Hindlimb muscle (tissue), 1 donor: ENCODE data around the gene FAM120AOS. TPM values are rescaled to one million over a fixed set of nuclear protein-coding genes. Genes with fewer than 3 reads are reported as not detected.

Experiments used
- DNase-seq: peaks from one replicate; pipeline ENCODE4 v3.0.0-alpha.2; 2013
- polyA plus RNA-seq: library from polyadenylated mRNA; unstranded; fragments of 120-200 nt; gene quantifications from one replicate; pipeline ENCODE4 v1.2.1, GENCODE V29; 2013; ENCODE audit not compliant: insufficient read length

Gene FAM120AOS
- 42.2 TPM for polyA plus RNA-seq

DNA sequence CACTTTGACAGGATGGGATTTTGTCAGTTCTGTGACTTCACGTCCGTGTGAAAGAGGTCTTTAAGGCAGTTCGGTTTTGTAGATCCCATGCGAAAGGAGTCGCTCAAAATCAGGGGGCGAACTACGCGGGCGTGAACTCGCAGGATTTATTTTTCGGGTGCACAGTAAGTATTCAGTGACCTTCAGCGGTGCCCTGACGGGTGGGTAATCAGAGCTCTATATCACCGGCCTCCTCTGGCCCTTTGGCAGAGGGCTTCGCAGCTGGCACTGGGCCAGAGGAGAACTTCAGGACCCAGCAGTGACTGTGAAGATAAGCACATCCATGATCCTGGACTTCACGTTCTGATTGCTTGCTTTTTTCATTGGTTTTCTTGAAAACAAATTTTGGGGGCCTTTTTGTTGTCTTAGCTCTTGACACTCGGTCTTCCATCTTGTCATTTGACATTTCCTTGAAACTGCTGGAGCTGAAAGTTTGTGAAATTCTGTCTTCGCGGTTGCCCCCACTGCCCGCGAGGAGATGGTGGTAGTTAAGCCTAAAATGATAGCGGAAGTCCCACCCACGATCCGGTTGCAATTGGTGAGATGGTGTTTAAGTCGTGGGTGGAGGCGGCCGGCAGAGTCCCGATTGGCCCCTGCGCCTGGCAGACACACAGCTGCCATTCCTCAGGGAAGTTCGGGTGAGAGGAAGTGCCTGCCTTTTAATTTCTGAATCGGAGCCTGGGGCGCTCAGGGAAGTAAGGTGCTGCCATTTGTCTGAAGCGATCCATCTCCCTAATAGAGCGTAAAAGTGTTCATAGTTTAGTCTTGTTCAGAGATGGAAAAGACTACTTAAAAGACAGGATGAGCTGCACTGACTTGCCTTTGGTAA lies at the start of gene FAM120AOS:
FAM120AOS (minus strand) TSS at position 535 of the 868 bp plus-strand sequence. CDS start 872 bp downstream, outside the sequence.
- peak; percentile 92 for DNase-seq

DNA sequence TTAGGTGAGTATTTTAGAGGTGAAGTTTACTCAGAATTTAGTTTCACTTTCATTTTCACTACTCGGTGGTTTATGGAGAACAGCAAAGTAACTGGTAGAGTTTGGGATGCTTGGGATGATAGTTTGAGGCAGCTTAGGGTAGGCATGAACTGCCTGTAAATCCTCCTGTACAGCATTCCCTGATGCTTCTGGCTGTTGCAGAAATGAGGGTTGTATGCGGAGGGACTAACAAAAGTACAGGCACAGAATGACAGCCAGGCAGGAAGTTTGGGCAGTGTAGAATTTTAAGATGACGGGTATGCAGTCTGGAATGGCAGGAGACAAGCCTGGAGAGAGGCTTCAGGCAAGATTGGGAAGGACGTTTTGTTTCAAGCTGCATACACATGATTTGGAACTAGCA lies 48.0 kb upstream of the FAM120AOS start:
- no peak for DNase-seq

DNA sequence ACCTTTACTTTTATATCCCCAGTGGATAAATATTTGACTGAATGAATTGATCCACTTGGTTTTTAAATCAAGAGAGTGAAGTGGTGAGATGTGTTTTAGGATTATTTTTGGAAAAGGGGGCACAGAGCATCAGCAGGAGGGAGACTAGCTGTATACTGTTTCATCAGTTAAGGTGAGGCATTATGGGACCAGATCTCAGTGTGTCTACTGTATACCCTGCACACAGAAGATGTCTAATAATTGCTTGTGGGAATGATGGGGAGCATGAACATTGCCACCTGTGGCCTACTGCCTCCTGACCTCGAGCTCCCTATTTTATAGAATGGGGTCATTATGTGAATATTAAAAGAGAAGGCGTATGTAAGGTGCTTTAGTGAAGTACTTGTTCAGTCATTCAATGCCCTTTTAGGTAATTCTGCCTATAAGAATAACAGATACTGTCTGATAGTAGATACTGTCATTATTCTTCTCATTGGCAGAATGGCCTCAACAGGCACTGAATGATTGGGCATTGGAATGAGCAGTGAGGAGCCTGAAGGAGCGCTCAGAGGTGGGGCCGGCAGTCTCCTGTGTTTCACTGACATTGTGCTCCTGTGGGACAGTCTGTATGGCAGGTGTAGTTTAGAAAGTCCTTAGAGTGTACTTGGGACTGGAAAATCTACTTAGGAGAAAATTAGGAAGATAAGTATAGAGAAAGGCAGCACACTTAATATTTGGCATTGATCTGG lies 47.4 kb upstream of the FAM120AOS start:
- no peak for DNase-seq

DNA sequence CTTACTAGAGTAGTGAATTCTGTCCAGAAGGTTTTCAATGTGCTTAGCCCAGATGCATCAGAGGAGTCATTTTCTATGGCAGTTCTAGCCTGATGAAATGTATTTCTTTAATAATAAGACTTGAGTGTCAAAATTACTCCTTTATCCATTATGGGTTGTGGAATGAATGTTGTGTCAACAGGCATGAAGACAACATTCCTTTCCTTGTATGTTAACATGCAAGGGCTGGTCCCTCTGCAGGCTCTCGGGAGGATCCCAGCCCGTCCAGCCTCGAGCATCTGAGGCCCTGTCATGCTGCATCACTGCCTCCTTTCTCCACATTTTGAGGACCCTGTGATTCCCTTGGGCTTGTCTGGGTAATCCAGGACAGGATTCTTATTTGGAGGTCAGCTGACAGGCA lies 42.9 kb upstream of the FAM120AOS start:
- DNase-seq, result no peak

GRCh38 chr9:93493949-93494348 lies 40.6 kb upstream of the FAM120AOS start:
- no peak for DNase-seq

DNA sequence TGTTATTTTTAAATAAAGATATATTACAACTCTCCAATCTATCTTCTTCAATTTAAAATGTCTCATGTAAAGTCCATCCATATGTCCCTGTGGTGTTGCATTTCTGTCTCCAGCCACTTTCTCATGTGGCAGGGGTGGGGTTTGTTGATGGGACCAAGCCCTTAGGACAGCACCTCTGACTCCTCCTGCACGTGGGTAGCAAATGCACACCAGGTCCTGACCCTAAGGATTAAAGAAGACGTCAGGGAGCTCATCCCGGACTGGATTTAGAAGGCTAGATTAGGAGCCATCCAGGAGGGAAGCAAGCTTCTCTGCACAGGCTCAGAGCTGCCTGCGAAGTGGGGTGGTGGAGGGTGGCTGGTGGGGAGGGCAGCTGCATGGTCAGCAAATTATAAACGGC lies 38.9 kb upstream of the FAM120AOS start:
- DNase-seq, result no peak

DNA sequence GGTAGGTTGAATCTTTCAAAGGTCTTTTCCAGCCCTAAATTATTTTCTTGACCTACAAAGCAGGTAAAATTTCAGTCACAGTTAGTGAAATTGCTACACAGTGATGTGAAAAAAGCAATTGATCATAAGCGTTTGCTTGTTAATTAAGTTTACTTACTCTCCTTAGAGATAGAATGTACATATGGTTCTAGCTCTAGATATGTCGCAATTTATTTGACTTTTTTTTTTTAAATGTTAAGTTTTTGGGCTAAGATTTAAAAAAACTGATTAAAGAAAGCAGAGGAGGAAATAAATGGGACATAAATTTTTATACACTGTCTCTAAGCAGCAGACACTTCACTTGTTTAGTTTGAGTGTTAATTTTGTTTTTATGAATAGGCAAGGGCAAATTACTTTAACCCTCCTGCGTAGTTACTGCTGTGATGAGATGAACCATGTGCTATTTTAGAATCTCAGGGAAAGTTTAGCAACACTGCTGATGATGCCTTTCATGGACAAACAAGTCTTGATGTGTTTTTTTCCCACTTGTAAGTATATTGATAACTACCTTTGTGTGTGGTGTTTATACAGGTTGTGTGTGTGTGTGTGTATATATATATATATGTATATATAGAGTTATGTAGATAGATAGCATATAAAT lies 38.3 kb upstream of the FAM120AOS start:
- no peak for DNase-seq

DNA sequence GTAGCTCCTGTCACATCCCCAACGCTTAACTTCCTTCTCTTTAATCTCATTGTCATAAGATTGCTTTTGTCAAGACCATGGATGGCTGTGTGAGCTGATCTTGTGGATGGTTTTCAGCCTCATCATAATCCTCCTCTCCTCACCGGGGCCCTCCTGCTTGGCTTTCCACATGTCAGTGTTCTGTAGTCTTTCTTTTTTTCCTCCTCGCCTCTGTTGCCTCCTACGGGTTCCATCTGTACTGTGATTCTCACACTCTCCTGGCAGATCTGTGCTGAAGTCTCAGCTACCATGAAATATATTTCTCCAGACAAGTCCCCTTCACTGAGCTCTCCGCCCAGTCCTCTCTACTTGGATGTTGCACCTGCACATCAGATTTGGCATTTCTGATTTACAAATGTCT lies 34.9 kb upstream of the FAM120AOS start:
- no peak for DNase-seq

DNA sequence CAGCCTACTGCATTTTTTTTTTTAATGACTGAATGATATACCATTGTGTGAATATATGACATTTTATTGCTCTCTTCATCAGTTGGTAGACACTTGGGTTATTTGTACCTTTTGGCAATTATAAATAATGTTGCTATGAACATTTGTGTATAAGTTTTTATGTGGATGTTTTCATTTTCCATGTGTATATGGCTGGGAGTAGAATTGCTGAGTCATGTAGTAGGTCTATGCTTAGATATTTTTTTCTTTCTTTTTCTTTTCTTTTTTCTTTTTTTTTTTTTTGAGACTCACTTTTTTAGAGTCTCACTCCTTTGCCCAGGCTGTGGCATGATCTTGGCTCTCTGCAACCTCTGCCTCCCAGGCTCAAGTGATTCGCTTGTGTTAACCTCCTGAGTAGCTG lies 32.9 kb upstream of the FAM120AOS start:
- DNase-seq, result no peak

DNA sequence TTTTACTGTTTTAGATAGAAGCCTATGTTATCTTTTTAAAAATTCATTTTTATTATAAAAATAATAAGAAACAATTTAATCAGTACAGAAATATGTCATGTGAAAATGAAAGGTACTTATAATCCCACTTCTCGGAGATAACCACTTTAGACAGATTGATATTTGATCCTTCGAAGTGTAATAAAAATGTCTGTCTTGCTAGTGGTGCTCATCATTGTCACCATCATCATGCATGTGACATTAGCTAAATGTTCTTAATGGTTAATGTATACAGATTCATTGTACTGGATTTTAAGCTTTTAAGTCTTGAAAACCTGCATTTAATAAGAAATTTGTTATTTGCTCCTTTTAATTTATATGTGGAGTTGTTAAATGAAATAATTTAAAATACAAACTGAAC lies 30.1 kb upstream of the FAM120AOS start:
- no peak for DNase-seq

- no peak for DNase-seq
These were observed 27.4 kb upstream of the FAM120AOS start for GRCh38 chr9:93480728-93481324.

DNA sequence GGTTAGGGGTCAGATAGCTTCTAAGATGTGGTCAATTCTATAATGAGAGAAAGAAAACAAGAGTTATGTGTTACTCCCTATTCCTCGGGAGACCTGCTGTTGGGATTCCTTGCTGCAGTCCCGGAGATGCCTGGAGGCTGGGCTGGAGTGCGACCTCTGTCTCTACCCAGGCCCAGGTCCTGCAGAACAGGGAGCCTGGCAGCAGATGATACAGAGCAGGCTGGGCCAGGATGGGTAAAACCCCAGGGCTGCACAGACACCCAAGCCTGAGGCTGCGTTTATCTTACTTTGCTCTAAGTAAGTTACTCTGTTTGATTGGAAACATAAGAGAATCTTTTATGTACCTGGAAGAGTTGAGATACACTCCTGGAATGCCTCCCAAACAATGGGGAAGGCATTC lies 26.9 kb upstream of the FAM120AOS start:
- no peak for DNase-seq

GRCh38 chr9:93479726-93480125 lies 26.3 kb upstream of the FAM120AOS start:
- no peak for DNase-seq

DNA sequence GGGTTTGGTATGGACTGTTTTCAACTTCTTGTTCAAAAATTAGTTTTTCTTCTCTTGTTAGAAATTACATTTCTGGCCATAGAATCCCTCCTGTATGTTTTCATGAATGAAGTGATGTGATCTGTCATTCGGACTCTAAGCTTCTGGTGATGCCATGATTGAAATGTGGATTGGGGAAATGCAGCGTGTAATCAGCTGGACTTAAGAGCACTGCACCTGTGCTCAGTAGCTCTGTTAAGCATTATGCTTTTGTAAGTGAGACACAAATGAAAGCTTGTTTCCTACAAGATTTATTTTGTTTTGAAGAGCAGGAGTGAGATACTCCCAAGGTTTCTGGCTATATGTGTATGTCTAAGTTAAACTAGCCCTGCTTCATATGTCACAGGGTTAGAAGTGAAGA lies 24.0 kb upstream of the FAM120AOS start:
- DNase-seq, result no peak

DNA sequence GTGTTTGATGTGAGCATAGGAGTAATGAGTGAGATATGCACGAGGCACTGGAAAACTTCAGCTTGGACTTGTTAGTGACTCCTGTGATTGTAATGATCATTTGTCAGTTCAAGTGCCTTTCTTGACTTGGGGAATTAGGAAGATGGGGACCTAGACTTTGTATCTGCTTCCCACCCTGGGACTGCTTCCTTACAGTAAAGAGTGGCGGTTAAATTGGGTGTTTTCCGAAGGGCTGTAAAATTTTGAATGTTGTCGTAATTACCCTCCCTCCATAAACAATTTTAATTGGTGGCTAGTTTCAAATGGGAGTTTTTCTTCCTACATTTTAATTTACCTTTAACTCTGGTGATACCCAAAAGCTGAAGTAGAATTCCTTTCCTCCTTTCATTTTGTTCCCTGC lies 23.5 kb upstream of the FAM120AOS start:
- no peak for DNase-seq

- DNase-seq, result no peak
These were observed 22.5 kb upstream of the FAM120AOS start for GRCh38 chr9:93475856-93476255.

- no peak for DNase-seq
These were observed 21.7 kb upstream of the FAM120AOS start for GRCh38 chr9:93475108-93475507.

GRCh38 chr9:93473411-93473810 lies 20.0 kb upstream of the FAM120AOS start:
- no peak for DNase-seq

DNA sequence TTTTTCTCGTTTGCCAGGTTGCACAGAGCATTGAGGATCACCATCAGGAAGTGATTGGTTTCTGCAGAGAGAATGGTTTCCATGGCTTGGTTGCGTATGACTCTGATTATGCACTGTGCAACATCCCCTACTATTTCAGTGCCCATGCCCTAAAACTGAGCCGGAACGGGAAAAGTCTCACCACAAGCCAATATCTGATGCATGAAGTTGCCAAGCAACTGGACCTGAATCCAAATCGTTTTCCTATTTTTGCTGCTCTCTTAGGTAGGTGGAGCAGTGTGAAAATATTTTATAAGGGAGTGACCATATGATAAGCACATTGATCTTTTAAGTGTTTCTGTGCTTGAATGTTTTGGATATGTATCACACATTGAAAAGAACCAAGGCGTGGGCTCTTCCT lies 17.7 kb upstream of the FAM120AOS start:
- DNase-seq, result no peak

DNA sequence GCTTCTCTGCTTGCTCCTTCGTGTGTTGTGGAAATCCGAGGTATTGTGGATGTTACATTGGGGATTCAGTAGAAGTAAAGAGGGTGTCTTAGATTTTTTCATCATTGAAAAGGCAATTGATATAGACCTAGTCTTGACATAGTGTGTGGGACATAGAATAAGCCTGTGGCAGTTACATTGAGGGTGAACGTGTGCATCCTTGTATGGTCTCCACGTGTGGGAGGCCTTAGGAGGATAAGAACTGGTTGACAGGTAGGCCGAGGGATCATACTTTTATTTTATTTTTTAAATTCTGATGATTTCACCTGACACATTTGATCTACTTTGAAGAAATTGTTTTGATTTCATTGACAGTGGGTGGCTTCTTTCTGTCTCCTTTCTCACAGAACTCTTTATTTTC lies 17.0 kb upstream of the FAM120AOS start:
- DNase-seq, result no peak

GRCh38 chr9:93468763-93469456 lies 15.5 kb upstream of the FAM120AOS start:
- peak; percentile 61 for DNase-seq

DNA sequence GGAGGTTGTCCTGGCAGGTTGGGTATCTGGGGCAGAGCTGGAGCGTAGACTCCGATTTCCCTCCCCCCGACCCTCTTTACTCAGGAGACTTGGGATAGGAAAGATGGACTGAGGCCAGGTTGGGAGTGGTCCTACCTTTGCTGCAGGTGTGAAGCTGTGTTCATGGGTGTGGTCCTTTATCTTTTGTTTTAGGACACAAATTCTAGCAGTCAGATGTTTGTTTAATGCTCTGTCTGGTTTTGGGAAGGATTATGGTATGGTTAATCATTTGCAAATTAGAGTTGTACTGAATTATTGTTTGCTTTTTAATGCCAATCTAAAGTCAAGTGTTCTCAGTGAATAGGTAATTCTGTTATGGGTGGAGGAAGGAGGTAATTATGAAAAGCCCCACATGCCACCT lies 14.1 kb upstream of the FAM120AOS start:
- no peak for DNase-seq
